Choroid plexus epithelial cell (primary cell): Measurements from ENCODE around the gene ZDHHC14.
"Not testable (repeated sequence)": the region's sequence is repeated elsewhere in the genome, so short reads cannot be mapped to it uniquely, and the experiment has no call there.

Experiments
- DNase-seq: peaks from one replicate; pipeline ENCODE4 v3.0.0-alpha.2; 2010; ENCODE audit warnings: low read depth
- H3K4me3 ChIP-seq: 2 replicates; pipeline ENCODE4 v1.5.1; 2011; ENCODE audit warnings: low read depth, mild to moderate bottlenecking, control low read depth, low read length, moderate library complexity
- CTCF ChIP-seq: conservative IDR thresholded peaks from 2 replicates; pipeline ENCODE4 v1.5.1; 2011; ENCODE audit warnings: low read depth, mild to moderate bottlenecking, control low read depth, inconsistent platforms, low read length, moderate library complexity

ZDHHC14 gene

GRCh38 chr6:157380779-157381561 is at the start of gene ZDHHC14:
ZDHHC14 (plus strand) TSS chr6:157381190.
- peak; percentile 84 for DNase-seq
- H3K4me3 ChIP-seq, result peak within 1 kb of the TSS; percentile 87
- no peak for TF ChIP-seq CTCF

- no peak overlapping the region for H3K4me3 ChIP-seq
- TF ChIP-seq CTCF, result no peak
- DNase-seq, result no peak
Measured at GRCh38 chr6:157332813-157333212, 48.2 kb upstream of the ZDHHC14 start.

GRCh38 chr6:157333537-157333936 is 47.5 kb upstream of the ZDHHC14 start:
- no peak for DNase-seq
- H3K4me3 ChIP-seq, result no peak overlapping the region
- no peak for TF ChIP-seq CTCF

GRCh38 chr6:157333956-157334355 is 47.0 kb upstream of the ZDHHC14 start:
- H3K4me3 ChIP-seq, result no peak overlapping the region
- DNase-seq, result no peak
- TF ChIP-seq CTCF, result no peak

GRCh38 chr6:157335829-157336228 is 45.2 kb upstream of the ZDHHC14 start:
- no peak for TF ChIP-seq CTCF
- H3K4me3 ChIP-seq, result no peak overlapping the region
- no peak for DNase-seq

- DNase-seq, H3K4me3 ChIP-seq: not testable (repeated sequence)
Measured at GRCh38 chr6:157337276-157337675, 43.7 kb upstream of the ZDHHC14 start.

GRCh38 chr6:157337751-157338150 is 43.2 kb upstream of the ZDHHC14 start:
- no peak for TF ChIP-seq CTCF
- no peak for DNase-seq
- no peak overlapping the region for H3K4me3 ChIP-seq
